Lower leg skin (tissue), 3 donors: Measurements from ENCODE around the gene DNASE1L2.

ENCODE experiments used
- POLR2A ChIP-seq, 2 donors: fragments of 450-650 bp; IDR thresholded peaks; one replicate each; pipeline ENCODE4 v1.6.1; 2016 to 2017; ENCODE audit warnings: antibody characterized with exemption in 2 of 2, mild to moderate bottlenecking in 1 of 2, moderate library complexity in 1 of 2
- TF ChIP-seq, protein P1 (sequence below), 3 donors: fragments of 450-650 bp; IDR thresholded peaks; one replicate each; pipeline ENCODE4 v1.5.1; 2016; ENCODE audit warnings: antibody characterized with exemption in 3 of 3, mild to moderate bottlenecking in 3 of 3, moderate library complexity in 2 of 3

DNA sequence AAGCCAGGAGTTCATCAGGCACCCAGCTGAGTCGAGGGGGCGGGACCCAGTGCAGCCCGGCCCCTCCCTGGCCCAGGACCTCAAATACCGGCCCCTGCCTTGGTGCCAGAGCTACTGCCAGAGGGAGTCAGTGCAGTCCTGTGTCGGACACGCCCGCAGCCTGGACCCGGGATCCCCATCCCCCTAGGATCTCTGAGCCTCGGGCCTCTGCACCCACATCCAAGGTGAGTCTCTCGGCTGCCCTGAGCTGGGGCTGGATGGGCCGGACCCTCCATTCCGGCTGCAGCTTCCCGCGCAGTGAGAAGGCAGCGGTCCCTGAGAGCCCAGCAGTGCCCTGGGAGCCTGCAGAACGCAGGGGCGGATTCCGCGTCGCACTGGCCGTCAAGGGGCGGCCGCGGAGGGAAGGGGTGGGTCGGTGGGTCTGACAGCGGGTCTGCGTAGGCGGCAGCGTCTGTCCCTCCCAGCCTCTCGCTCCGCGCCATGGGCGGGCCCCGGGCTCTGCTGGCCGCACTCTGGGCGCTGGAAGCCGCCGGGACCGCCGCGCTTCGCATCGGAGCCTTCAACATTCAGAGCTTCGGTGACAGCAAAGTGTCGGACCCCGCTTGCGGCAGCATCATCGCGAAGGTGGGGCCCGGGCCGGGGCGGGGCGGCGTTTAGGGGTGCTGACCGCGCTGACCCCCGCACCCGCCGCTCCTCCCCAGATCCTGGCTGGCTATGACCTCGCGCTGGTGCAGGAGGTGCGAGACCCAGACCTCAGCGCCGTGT is at the start of gene DNASE1L2:
- TF ChIP-seq, protein P1, sequence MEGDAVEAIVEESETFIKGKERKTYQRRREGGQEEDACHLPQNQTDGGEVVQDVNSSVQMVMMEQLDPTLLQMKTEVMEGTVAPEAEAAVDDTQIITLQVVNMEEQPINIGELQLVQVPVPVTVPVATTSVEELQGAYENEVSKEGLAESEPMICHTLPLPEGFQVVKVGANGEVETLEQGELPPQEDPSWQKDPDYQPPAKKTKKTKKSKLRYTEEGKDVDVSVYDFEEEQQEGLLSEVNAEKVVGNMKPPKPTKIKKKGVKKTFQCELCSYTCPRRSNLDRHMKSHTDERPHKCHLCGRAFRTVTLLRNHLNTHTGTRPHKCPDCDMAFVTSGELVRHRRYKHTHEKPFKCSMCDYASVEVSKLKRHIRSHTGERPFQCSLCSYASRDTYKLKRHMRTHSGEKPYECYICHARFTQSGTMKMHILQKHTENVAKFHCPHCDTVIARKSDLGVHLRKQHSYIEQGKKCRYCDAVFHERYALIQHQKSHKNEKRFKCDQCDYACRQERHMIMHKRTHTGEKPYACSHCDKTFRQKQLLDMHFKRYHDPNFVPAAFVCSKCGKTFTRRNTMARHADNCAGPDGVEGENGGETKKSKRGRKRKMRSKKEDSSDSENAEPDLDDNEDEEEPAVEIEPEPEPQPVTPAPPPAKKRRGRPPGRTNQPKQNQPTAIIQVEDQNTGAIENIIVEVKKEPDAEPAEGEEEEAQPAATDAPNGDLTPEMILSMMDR (IDR thresholded peaks at IDR 0.05), result no peak
- no peak for TF ChIP-seq POLR2A (IDR thresholded peaks at IDR 0.05)
